Peyer's patch (tissue), 4 donors: Measurements from ENCODE around the gene PRR7.

Source experiments
- POLR2A ChIP-seq, 2 donors: fragments of 450-650 bp; IDR thresholded peaks; one replicate each; pipeline ENCODE4 v1.5.1; 2017; ENCODE audit warnings: antibody characterized with exemption in 2 of 2, mild to moderate bottlenecking in 2 of 2, moderate library complexity in 2 of 2
- TF ChIP-seq, protein P1 (sequence below), 6 experiments: fragments of 450-650 bp in 4 of 6; fragments of 200-600 bp in 2 of 6; sonication (generic) in 1 of 6; IDR thresholded peaks; one replicate each; pipeline ENCODE4 v1.5.1; 2017 to 2019; ENCODE audit warnings: antibody characterized with exemption in 6 of 6, mild to moderate bottlenecking in 3 of 6, moderate library complexity in 1 of 6

DNA sequence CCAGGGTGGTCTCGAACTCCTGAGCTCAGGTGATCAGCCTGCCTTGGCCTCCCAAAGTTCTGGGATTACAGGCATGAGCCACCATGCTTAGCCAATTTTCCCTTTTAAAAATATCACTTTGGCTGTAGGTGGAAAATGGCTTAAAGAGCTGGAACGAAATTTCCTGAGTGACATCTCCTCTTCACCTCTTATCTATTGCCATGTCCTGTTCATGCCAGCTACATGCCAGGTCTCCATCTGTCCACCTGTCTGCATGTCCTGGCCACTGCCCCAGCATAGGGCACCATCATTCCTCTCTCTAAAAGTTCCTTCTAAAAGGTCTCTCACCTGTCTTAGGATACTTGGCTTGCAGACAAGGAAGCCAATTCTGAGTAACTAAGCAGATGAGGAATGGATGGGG, 22.9 kb upstream of the PRR7 start:
- no peak for TF ChIP-seq POLR2A (IDR thresholded peaks at IDR 0.05)
- TF ChIP-seq, protein P1, sequence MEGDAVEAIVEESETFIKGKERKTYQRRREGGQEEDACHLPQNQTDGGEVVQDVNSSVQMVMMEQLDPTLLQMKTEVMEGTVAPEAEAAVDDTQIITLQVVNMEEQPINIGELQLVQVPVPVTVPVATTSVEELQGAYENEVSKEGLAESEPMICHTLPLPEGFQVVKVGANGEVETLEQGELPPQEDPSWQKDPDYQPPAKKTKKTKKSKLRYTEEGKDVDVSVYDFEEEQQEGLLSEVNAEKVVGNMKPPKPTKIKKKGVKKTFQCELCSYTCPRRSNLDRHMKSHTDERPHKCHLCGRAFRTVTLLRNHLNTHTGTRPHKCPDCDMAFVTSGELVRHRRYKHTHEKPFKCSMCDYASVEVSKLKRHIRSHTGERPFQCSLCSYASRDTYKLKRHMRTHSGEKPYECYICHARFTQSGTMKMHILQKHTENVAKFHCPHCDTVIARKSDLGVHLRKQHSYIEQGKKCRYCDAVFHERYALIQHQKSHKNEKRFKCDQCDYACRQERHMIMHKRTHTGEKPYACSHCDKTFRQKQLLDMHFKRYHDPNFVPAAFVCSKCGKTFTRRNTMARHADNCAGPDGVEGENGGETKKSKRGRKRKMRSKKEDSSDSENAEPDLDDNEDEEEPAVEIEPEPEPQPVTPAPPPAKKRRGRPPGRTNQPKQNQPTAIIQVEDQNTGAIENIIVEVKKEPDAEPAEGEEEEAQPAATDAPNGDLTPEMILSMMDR (IDR thresholded peaks at IDR 0.05) = no peak
